Gastrocnemius medialis (tissue), 4 donors: Measurements from ENCODE around the gene PTGDR.

ENCODE experiments used
- CTCF ChIP-seq, 5 experiments: fragments of 450-650 bp in 3 of 5; fragments of 200-600 bp in 2 of 5; sonication (generic) in 2 of 5; IDR thresholded peaks in 4 of 5; conservative IDR thresholded peaks in 1 of 5; 1 replicate in 4 of 5; 2 replicates in 1 of 5; pipeline ENCODE4 v1.5.1; 2016 to 2019; ENCODE audit warnings: antibody characterized with exemption in 5 of 5, mild to moderate bottlenecking in 3 of 5, moderate library complexity in 3 of 5
- POLR2A ChIP-seq, 2 donors: fragments of 450-650 bp; IDR thresholded peaks; one replicate each; pipeline ENCODE4 v1.6.1; 2017; ENCODE audit warnings: antibody characterized with exemption in 2 of 2, mild to moderate bottlenecking in 2 of 2, moderate library complexity in 2 of 2

- TF ChIP-seq CTCF (IDR thresholded peaks at IDR 0.05 in 4 of 5, conservative IDR thresholded peaks at IDR 0.05 in 1 of 5) (no peak), POLR2A (IDR thresholded peaks at IDR 0.05) (no peak)
Observed at GRCh38 chr14:52307376-52307775, 39.9 kb downstream of the PTGDR start.
